ENCODE results near the gene PURB. TPM values are rescaled to one million over a fixed set of nuclear protein-coding genes. Genes with fewer than 3 reads are reported as not detected.
"Not testable (repeated sequence)": the region's sequence is repeated elsewhere in the genome, so short reads cannot be mapped to it uniquely, and the experiment has no call there.

Gene PURB
- 20.7 and 35.6 TPM in 2 replicates for total RNA-seq

DNA sequence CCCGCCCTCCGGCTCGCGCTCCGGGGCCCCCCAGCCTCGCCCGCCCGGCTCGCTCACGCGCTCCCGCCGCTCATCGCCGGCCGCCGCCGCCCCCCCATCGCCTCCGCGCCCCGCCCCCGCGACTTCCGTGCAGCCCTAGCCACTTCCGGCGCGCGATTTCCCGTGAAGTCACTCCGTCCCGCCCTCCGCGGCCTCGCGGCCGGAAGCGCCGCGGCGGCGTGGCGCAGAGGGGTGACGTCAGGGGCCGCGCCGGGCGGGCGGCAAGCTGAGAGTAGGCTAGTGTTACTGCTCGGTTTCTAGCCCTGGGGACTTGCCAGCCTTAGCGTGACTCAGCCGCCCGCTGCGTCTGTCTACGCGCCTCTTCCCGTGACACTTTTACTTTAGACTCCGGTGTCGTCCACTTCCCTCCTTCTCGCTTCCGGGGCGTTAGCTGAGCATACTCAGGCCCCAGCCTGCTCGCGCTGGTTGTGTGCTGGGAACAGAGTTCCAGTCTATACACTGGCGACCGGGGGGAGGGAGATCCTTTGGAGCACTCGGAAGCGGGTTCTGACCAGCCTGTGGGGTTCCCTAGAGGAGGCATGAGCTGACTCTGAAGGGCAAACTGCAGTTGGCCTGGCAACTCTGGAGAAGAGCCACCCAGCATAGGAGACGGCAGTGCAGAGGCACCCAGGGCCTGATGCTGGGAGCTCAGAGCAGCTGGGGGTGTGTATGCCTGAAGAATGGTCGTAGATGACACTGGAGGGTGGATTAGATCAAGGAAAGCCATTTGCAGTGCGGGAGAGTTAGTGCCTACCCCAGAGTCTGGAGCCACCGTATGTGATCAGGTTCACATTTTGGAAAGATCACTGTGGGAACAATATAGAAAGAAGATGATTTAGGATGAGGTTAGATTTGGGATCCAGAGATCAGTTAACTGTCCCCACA is at the start of gene PURB:
Gene PURB, minus strand, starts transcription at position 137 of the 924 bp plus-strand sequence. CDS start 182 bp downstream, outside the sequence.
- peak; percentile 85 for DNase-seq (ENCODE audit: low read depth)

GRCh38 chr7:44935016-44935415 is 49.7 kb upstream of the PURB start:
- DNase-seq (ENCODE audit: low read depth) = no peak

DNA sequence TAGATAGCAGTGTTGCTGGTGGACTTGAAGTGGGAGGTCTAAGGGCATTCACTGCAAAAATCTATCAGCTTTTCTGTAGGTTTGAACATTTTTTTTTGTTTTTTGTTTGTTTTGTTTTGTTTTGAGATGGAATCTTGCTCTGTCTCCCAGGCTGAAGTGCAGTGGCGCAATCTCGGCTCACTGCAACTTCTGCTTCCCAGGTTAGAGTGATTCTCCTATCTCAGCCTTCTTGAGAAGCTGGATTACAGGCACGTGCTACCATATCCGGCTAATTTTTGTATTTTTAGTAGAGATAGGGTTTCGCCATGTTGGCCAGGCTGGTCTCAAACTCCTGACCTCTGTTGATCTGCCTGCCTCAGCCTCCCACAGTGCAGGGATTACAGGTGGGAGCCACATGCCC is 49.2 kb upstream of the PURB start:
- not testable (repeated sequence) for DNase-seq (ENCODE audit: low read depth)

DNA sequence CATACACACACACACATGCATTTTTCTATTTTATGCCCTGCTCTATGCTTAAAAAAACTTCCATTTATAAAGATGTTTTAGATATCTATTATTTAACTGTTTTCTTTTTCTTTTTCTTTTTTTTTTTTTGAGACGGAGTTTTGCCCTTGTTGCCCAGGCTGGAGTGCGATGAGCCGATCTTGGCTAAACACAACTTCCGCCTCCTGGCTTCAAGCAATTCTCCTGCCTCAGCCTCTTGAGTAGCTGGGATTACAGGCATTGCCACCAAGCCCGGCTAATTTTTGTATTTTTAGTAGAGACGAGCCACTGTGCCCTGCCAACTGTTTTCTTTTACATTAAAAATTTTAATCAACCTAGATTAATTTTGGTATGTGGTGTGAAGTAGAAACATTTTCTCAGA is 45.6 kb upstream of the PURB start:
- no peak for DNase-seq (ENCODE audit: low read depth)

DNA sequence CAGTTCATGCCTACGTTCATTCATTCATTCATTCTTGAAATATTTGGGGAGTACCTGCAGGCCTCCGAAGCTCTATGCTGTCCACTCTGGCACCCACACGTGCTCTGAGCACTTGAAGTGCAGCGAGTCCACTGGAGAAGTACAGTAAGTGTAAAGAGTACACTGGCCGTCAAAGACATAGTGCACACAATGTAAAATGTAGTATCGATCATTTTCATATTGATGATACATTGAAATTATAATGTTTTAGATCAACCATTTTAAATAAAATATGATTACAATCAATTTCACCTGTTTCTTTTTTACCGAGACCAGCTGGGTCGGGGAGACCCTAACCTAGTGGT is 37.0 kb upstream of the PURB start:
- DNase-seq (ENCODE audit: low read depth) = no peak

- DNase-seq (ENCODE audit: low read depth) = peak; percentile 27
Measured at GRCh38 chr7:44921607-44922350, 36.4 kb upstream of the PURB start.

DNA sequence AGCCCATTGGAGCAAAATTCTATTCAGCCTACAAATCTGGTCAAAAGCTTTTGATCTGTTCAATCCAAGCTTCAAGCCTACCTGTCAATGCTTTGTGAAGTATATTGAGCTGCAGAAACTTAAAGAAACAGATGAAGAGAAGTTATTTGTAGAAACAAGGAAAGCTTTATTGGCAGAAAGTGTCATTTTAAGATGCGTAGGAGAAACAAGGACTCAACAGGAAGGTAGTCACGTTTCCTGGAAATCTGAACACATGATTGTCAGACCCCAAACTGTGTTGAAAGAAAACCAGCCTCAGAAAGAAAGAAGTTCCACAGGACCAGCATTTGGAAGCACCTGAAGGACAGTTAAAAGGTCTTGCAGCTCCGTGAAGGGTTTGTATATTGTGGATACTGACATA is 34.8 kb upstream of the PURB start:
- DNase-seq (ENCODE audit: low read depth) = no peak

GRCh38 chr7:44918029-44918428 is 32.7 kb upstream of the PURB start:
- no peak for DNase-seq (ENCODE audit: low read depth)

DNA sequence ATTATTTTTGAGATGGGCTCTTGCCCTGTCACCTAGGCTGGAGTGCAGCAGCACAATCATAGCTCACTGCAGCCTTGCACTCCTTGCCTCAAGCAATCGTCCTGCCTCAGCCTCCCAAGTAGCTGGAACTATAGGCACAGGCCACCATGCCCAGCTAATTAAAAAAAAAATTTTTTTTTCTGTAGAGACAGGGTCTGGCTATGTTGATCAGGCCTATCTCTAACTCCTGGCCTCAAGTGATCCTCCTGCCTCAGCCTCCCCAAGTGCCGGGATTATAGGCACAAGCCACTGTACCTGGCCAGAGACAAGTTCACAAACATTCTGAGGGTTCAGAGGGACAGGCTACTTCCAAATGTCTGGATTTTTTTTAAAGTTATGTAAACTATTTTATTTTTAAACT is 32.1 kb upstream of the PURB start:
- DNase-seq (ENCODE audit: low read depth) = no peak

DNA sequence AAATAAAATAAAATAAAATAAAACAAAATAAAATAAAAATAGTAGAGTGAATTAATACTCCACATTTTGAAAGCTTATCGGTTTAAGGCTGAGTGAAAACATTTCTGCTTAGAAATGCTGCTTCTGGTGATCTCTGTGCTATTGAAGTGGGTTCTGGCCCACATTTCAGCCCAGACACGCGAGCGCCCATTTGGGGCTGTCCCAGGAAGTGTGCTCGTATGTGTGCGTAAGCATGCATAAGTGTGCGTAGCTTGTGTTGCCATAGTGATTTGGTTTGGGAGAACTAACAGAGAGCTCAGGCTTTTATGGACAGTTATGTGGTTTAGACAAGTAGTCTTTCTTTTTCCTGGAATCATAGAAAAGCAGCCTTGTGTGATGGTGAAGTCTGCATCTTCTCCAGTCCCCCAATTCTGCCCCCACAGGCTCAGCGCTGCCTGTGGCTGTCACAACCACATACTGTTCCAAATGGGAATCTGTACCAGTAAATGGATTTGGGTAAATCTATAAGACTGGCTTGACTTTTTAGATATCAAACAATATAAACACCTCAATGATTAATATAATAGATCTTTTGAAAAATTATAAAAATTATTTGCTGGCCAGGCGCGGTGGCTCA is 29.8 kb upstream of the PURB start:
- DNase-seq (ENCODE audit: low read depth) = no peak

DNA sequence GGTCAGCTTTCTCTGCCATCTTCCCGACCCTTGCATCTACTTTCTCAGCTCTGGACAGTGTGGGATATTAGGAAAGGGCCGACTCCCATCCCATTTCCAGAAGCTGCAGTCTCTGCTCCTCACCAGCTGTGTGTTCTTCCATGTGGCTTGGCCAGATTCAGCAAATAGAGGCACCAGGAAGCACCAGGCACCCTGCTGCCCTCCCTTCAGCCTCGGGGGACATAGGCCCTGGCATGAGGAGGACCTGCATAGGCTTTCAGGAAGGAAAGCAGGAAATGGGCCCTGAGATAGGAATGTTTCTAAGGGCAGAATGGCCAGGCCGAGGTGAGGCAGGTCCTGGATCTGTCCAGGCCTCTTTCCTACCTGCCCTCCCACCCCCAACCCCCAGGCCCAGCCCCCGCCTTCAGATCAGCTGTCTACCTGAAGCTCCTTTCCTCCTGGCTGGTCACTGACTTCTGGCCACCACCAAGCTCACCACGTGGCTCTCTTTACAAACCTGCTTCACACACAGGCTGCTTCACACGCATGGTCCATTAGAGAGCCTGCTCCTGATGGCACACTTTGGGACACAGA is 27.5 kb upstream of the PURB start:
- no peak for DNase-seq (ENCODE audit: low read depth)

DNA sequence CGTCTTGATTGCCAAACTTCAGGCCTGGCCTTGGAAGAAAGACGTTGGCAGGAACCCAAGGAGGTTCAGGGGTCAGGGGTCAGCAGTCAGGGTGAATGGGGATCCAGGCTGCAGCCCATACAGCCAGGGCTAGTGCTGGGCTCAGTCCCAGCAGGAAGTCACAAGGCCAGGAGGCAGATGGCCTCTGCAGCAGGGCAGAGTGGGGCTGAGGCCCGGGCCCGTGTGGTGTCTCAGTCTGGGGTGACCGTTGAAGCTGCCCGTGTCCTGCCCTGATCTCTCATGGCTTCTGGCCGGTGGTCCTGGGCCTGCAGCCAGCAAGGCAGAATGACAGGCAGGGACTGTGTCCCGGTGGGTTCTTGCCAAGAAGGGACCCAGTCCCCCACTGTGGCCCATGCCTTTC is 26.6 kb upstream of the PURB start:
- no peak for DNase-seq (ENCODE audit: low read depth)

DNA sequence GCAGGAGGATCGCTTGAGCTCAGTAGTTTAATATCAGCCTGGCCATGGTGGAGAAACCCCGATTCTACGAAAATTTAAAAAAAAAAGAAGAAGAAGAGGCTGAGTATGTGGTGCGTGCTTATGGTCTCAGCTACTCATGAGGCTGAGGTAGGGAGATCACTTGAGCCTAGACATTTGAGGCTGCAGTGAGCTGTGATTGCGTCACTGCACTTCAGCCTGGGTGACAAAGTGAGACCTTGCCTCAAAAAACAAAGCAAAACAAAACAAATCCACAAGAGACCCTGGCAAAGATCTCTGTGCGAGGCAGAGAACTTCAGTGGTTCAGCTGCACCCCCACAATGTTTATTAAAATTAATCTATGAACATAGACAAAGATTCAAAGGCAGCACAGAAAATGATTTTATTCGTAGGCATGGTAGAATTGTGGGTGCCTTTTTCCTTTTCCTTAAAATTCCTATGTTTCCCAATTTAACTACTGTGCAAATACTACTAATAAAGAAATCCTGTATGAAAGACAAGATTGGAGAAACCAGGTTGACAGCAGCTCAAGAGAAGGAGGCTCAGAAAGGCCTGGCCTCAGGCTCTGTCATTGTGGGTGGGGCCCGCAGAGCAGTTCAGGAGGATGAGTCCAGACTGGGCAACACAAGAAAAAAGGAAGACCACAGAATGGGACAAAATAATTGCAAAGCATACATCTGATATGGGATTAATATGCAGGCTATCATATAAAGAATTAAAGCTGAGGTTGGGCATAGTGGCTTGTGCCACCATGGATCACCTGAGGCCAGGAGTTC is 24.5 kb upstream of the PURB start:
- no peak for DNase-seq (ENCODE audit: low read depth)

DNA sequence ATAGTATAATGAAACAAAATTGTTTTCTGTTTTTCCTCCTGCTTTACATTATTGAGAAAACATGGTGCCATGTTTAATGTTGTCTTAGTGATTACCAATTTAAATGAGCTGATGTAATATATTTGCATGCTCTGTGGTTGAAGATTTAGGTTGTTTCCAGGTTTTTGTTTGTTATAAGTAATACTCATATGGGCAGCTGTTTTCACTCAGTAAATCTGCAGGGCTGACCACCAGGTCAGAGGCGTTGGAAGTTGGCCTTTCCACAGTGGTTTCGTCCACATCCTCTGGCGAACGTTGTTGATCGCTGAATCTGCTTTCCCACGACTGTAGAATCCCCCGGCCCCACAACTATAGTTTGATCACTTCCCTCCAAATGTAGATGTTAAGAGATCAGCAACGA is 21.6 kb upstream of the PURB start:
- DNase-seq (ENCODE audit: low read depth) = no peak

DNA sequence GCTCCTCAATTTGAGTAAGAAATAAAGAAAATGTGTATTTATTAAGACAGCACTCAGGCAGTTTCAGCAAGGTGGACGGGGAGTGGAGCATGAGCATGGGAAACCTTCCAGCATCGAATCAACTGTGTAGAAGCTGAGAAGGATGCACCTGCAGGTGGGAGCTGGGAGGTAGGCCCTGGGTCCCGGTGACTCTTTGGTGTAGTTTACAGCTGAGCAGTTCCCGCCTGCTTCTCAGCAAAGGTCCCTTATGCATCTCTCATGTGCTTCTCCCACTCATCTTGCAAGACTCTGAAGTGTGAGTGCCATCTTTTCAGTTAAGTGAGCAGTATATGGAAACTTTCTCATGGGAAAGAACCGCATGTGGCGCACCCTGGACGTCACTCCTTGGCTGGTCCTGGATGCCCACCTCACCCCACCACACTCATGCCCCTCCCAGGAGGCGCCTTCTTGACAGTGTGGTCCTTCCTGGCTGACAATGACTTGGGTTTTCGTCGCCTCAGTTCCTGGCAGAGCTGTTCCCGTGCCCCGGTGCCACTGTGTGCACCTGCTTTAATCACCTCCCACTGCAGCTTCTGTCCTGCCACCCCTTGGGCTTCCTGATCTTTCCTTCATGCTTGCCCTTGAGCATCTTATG is 19.8 kb upstream of the PURB start:
- DNase-seq (ENCODE audit: low read depth) = no peak

- DNase-seq (ENCODE audit: low read depth) = no peak
Measured at GRCh38 chr7:44899443-44899842, 14.1 kb upstream of the PURB start.

GRCh38 chr7:44898039-44898438 is 12.7 kb upstream of the PURB start:
- DNase-seq (ENCODE audit: low read depth) = no peak

- DNase-seq (ENCODE audit: low read depth) = no peak
Measured at GRCh38 chr7:44897309-44897708, 12.0 kb upstream of the PURB start.

DNA sequence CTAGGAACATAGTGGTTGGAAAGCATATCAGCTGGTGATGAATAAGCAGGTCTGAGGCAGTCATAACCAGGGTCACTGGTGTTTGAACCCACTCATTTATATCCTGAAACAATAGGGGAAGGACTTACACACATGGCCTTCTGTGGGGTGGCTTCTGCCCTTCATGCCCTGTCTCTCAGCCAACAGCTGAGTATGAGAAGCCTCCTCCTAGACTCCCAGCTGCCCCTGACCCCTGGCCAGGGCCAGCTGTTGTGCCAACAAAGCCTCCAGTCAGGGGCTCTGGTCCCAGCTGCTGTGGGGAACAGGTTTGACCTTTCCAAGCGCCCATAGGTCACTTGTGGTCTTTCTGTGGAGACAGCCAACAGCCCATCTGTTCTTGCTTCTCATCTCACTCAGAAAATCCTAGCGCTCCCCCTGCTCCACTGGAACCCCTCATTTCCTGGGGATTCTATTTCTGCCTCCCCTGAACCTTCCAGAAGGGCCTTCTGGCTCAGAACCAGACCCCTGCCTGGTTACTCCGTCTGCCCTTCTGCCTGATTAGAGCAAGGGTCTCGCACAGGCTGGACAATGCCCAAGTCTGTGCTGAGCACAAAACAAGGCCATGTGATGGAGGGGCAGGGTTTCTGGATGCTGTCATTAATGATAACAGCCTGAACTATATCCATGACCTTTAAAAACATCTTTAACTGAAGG is 9.7 kb upstream of the PURB start:
- no peak for DNase-seq (ENCODE audit: low read depth)

GRCh38 chr7:44893710-44894234 is 8.4 kb upstream of the PURB start:
- no peak for DNase-seq (ENCODE audit: low read depth)

Measured in renal cortical epithelial cell (primary cell).